Activated naive CD4-positive, alpha-beta T cell treated with anti-CD3 and anti-CD28 coated beads for 36 hours (primary cell): ENCODE data around the gene ASTN2. TPM values are rescaled to one million over a fixed set of nuclear protein-coding genes. Genes with fewer than 3 reads are reported as not detected.

Source experiments
- CTCF ChIA-PET: fragments of 350-600 bp; sonication (Branson Sonifier 250); formaldehyde crosslinking; loops from one replicate; lab custom pipeline; 2021; ENCODE audit warnings: antibody characterized with exemption; lab: Charles Lee
- DNase-seq: peaks from one replicate; pipeline ENCODE4 v3.0.0-alpha.2; 2020
- H3K27ac Mint-ChIP-seq: one replicate; pipeline ENCODE4 v1.8.0; 2021; ENCODE audit warnings: mild to moderate bottlenecking, mixed read lengths
- H3K27me3 Mint-ChIP-seq: one replicate; pipeline ENCODE4 v1.8.0; 2021; ENCODE audit warnings: low read depth, mixed read lengths
- H3K36me3 Mint-ChIP-seq: one replicate; pipeline ENCODE4 v1.8.0; 2021; ENCODE audit warnings: low read depth, mixed read lengths
- H3K4me1 Mint-ChIP-seq: one replicate; pipeline ENCODE4 v1.8.0; 2021; ENCODE audit warnings: low read depth, mixed read lengths
- H3K4me3 Mint-ChIP-seq: one replicate; pipeline ENCODE4 v1.8.0; 2021; ENCODE audit warnings: mild to moderate bottlenecking, moderate library complexity, mixed read lengths
- H3K9me3 Mint-ChIP-seq: one replicate; pipeline ENCODE4 v1.8.0; 2021; ENCODE audit warnings: mixed read lengths
- intact Hi-C: fragments of 100-400 bp; cut with micrococcal nuclease; formaldehyde crosslinking; loops from one replicate; pipeline ENCODE4 v1.15.1; 2023
- total RNA-seq, 2 experiments: library from RNA; stranded (reverse); gene quantifications; one replicate each; pipeline ENCODE4 v1.2.3, GENCODE V29; 2021

ASTN2 gene
- total RNA-seq, 2 experiments from 2014 or later: 6.0 to 6.6 TPM

GRCh38 chr9:116501871-116502270, 913.0 kb downstream of the ASTN2 start:
- H3K27me3 Mint-ChIP-seq: no peaks in the 10 kb centered on the region
- intact Hi-C loops: no loop called here
- no peak overlapping the region for H3K27ac Mint-ChIP-seq
- H3K4me3 Mint-ChIP-seq: no peak overlapping the region
- CTCF ChIA-PET: no interaction called here
- H3K4me1 Mint-ChIP-seq: no peaks in the 10 kb centered on the region
- DNase-seq: no peak
- no peaks in the 10 kb centered on the region for H3K9me3 Mint-ChIP-seq
- H3K36me3 Mint-ChIP-seq: peaks cover 5% of the 10 kb centered on the region

DNA sequence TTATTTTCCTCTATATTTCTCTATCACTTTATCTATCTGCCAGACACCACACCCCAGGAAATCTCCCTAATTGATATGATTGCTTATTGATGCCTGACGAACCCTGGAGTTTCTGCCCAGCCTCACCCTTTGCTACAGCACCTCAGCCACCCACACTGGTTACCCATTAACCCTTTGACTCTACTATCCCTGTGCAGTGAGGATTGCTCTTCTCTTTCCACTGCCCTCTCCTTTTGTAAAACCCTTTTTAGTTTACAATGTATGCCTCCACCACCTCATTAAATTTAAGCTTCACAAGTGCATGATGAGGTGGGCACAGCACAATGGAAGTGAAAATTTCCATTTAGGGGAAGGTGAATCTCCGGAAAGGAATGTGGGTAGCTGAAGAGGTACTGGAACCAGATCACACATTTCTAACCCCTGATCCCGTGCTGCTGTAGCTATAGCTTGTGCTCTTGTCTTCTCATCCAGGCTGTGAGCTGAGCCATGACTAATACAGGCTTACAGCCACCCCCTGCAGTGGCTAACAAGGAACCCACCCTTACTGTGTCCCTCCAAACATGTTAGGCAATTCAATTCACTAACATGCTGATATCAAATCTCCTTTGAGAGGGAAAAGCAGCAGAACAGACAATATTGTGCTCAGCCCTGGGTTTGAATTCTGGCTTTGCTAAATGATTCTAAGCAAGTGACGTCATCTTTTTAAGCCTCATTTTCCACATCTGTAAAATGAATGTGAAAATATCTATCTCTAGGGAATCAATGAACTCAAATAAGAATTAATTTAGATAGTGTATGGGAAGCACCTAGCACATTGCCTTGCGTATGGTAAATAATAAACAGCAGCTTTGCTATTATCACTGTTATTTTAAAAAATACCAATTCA, 914.6 kb downstream of the ASTN2 start:
- intact Hi-C loops: loop anchor here (5.0 to 10.0 kb wide), 2 partner anchors 335 to 908 kb away; no protein-coding TSS in a partner anchor
- no peaks in the 10 kb centered on the region for H3K9me3 Mint-ChIP-seq
- no peak overlapping the region for H3K4me3 Mint-ChIP-seq
- no peaks in the 10 kb centered on the region for H3K27me3 Mint-ChIP-seq
- DNase-seq: no peak
- H3K36me3 Mint-ChIP-seq: peaks cover 5% of the 10 kb centered on the region
- H3K4me1 Mint-ChIP-seq: no peaks in the 10 kb centered on the region
- CTCF ChIA-PET: no interaction called here
- H3K27ac Mint-ChIP-seq: no peak overlapping the region

GRCh38 chr9:116499434-116499833, 915.4 kb downstream of the ASTN2 start:
- intact Hi-C loops: loop anchor here (5.0 to 10.0 kb wide), 2 partner anchors 335 to 907 kb away; no protein-coding TSS in a partner anchor
- Mint-ChIP-seq H3K4me1 (no peaks in the 10 kb centered on the region), H3K36me3 (peaks cover 5% of the 10 kb centered on the region), H3K4me3 (no peak overlapping the region), H3K27ac (no peak overlapping the region), H3K9me3 (no peaks in the 10 kb centered on the region), H3K27me3 (no peaks in the 10 kb centered on the region)
- DNase-seq: no peak
- CTCF ChIA-PET: no interaction called here

- Mint-ChIP-seq H3K4me3 (no peak overlapping the region), H3K27ac (no peak overlapping the region), H3K27me3 (no peaks in the 10 kb centered on the region), H3K4me1 (no peaks in the 10 kb centered on the region), H3K36me3 (peaks cover 5% of the 10 kb centered on the region), H3K9me3 (no peaks in the 10 kb centered on the region)
- CTCF ChIA-PET: no interaction called here
- intact Hi-C loops: loop anchor here (5.0 to 10.0 kb wide), 2 partner anchors 332 to 905 kb away; no protein-coding TSS in a partner anchor
- DNase-seq: no peak
Observed at GRCh38 chr9:116497095-116497890, 917.6 kb downstream of the ASTN2 start.

- no peaks in the 10 kb centered on the region for H3K9me3 Mint-ChIP-seq
- no peak for DNase-seq
- no peaks in the 10 kb centered on the region for H3K27me3 Mint-ChIP-seq
- no peak overlapping the region for H3K4me3 Mint-ChIP-seq
- H3K36me3 Mint-ChIP-seq: no peaks in the 10 kb centered on the region
- intact Hi-C loops: loop anchor here (5.0 to 10.0 kb wide), 2 partner anchors 331 to 904 kb away; no protein-coding TSS in a partner anchor
- H3K27ac Mint-ChIP-seq: no peak overlapping the region
- CTCF ChIA-PET: interaction anchor here (1.6 kb wide), 1 partner anchor 9 kb away, joined by 4 read pairs; no protein-coding TSS in a partner anchor
- no peaks in the 10 kb centered on the region for H3K4me1 Mint-ChIP-seq
Observed at GRCh38 chr9:116496167-116496566, 918.7 kb downstream of the ASTN2 start.

DNA sequence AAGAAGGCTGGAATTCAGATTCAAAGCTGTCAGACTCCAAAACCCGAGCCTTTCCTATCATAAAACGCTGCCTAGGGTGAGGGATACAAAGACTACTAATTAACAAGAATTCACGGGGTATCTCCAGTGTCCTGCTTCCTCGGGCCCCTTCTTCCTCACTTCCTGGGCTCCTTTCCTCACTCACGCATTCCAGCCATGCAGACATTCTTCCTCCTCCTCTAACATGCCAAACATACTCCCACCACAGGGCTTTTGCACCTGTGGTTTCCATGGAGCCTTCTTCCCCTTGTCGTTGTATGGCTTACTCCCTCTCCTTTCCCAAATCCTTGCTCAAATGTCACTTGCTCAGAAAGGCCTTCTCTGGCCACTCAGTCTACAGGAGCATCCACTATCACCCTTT, 919.1 kb downstream of the ASTN2 start:
- no peak for DNase-seq
- no peaks in the 10 kb centered on the region for H3K4me1 Mint-ChIP-seq
- CTCF ChIA-PET: interaction anchor here (0.9 to 1.6 kb wide), 4 partner anchors 9 to 347 kb away, joined by 3 to 6 read pairs (median 4); no protein-coding TSS in a partner anchor
- H3K4me3 Mint-ChIP-seq: no peak overlapping the region
- H3K36me3 Mint-ChIP-seq: no peaks in the 10 kb centered on the region
- H3K27me3 Mint-ChIP-seq: no peaks in the 10 kb centered on the region
- no peak overlapping the region for H3K27ac Mint-ChIP-seq
- intact Hi-C loops: loop anchor here (1.0 to 10.0 kb wide), 3 partner anchors 152 to 903 kb away; no protein-coding TSS in a partner anchor
- no peaks in the 10 kb centered on the region for H3K9me3 Mint-ChIP-seq

- CTCF ChIA-PET: interaction anchor here (0.9 to 1.6 kb wide), 5 partner anchors 8 to 1831 kb away, joined by 3 to 6 read pairs (median 3); no protein-coding TSS in a partner anchor
- Mint-ChIP-seq H3K4me3 (no peak overlapping the region), H3K36me3 (peaks cover 3% of the 10 kb centered on the region), H3K9me3 (peaks cover 3% of the 10 kb centered on the region), H3K27ac (no peak overlapping the region), H3K4me1 (no peaks in the 10 kb centered on the region), H3K27me3 (no peaks in the 10 kb centered on the region)
- intact Hi-C loops: loop anchor here (1.0 to 10.0 kb wide), 3 partner anchors 152 to 903 kb away; no protein-coding TSS in a partner anchor
- peak; percentile 58 for DNase-seq
Observed at GRCh38 chr9:116494815-116495634, 919.8 kb downstream of the ASTN2 start.

DNA sequence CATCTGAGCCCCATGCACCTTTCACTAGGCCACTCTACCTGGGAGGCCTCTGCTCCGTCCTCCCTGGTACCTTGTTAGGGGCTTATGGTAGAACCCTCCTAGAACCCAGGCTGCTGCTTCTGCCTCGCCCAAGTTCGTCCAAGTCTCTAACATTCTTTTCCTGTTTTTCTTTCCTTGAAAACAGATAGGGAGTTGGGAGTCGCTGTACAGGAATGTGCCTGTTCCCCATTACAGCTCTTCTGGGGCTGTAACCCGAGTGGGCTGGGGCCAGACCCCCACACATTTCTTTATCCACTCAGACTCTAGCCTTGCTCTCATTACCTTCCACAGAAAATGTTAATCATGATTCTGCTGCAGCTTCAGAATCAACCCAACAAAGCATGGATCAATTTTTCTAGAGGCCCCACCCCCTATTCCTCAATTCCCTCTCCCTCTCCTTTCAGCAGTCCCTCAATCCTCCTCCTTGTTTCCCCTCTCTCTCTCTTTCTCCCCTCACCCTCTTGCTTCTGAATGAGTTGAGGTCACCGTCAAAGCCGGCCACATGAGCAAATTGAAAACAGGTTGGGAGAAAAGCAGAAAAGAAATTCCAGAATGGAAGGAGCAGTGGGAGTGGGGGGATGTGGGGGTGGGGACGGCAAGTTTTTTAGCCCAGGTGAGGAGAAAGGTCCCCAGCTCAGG, 921.5 kb downstream of the ASTN2 start:
- no peaks in the 10 kb centered on the region for H3K4me1 Mint-ChIP-seq
- no peak for DNase-seq

DNA sequence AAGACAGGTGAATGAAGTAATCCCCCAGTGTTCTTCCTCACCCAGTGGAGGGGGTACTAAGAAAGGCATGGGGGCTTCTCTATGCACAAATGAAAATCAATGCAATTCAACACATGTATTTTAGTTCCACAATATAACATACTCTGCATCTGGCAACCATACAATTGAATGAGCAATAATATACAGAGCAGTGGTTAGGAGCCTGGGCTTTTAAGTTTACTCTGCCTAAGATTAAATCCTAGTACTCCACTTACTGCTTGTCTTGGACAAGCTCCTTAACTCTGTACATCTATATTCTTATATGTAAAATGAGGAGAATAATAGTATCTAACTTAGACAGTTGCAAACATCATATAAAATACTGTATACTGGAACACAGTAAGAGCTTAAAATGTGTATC, 923.2 kb downstream of the ASTN2 start:
- intact Hi-C loops: loop anchor here (10.0 kb wide), 1 partner anchor 327 kb away; no protein-coding TSS in a partner anchor
- CTCF ChIA-PET: interaction anchor here (0.6 to 1.1 kb wide), 2 partner anchors 170 to 270 kb away, joined by 4 read pairs; no protein-coding TSS in a partner anchor

More for the DNA sequence above, 921.5 kb downstream of the ASTN2 start:
- CTCF ChIA-PET: no interaction called here
- H3K9me3 Mint-ChIP-seq: peaks cover 3% of the 10 kb centered on the region
- intact Hi-C loops: loop anchor here (10.0 kb wide), 1 partner anchor 329 kb away; no protein-coding TSS in a partner anchor
- H3K27ac Mint-ChIP-seq: no peak overlapping the region
- H3K4me3 Mint-ChIP-seq: no peak overlapping the region
- H3K27me3 Mint-ChIP-seq: no peaks in the 10 kb centered on the region
- peaks cover 3% of the 10 kb centered on the region for H3K36me3 Mint-ChIP-seq

GRCh38 chr9:116491219-116491618, 923.6 kb downstream of the ASTN2 start:
- intact Hi-C loops: loop anchor here (10.0 kb wide), 1 partner anchor 326 kb away; no protein-coding TSS in a partner anchor
- Mint-ChIP-seq H3K4me3 (no peak overlapping the region), H3K27me3 (no peaks in the 10 kb centered on the region), H3K36me3 (peaks cover 3% of the 10 kb centered on the region), H3K4me1 (no peaks in the 10 kb centered on the region), H3K9me3 (peaks cover 3% of the 10 kb centered on the region), H3K27ac (no peak overlapping the region)
- CTCF ChIA-PET: interaction anchor here (0.6 to 1.1 kb wide), 2 partner anchors 170 to 269 kb away, joined by 4 read pairs; no protein-coding TSS in a partner anchor
- no peak for DNase-seq

More for the DNA sequence above, 923.2 kb downstream of the ASTN2 start:
- no peak for DNase-seq
- Mint-ChIP-seq H3K27me3 (no peaks in the 10 kb centered on the region), H3K4me3 (no peak overlapping the region), H3K36me3 (peaks cover 3% of the 10 kb centered on the region), H3K9me3 (peaks cover 3% of the 10 kb centered on the region), H3K4me1 (no peaks in the 10 kb centered on the region), H3K27ac (no peak overlapping the region)

DNA sequence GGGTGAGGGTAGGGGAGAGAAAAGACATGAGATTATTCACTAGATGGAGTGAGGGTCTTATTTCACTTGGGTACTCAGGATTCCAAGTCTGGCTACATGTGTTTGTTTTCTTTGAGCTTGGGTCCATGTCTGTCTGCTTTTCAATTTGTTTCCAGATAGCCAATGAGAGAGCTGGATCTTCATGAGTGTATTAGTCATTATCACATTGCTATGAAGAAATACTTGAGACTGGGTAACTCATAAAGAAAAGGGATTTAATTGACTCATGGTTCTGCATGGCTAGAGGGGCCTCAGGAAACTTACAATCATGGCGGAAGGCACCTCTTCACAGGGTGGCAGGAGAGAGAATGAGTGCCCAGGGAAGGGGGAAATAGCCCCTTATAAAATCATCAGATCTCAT, 924.5 kb downstream of the ASTN2 start:
- no peak overlapping the region for H3K4me3 Mint-ChIP-seq
- peaks cover 3% of the 10 kb centered on the region for H3K36me3 Mint-ChIP-seq
- no peaks in the 10 kb centered on the region for H3K27me3 Mint-ChIP-seq
- intact Hi-C loops: loop anchor here (10.0 kb wide), 1 partner anchor 326 kb away; no protein-coding TSS in a partner anchor
- H3K9me3 Mint-ChIP-seq: peaks cover 3% of the 10 kb centered on the region
- no peaks in the 10 kb centered on the region for H3K4me1 Mint-ChIP-seq
- no peak overlapping the region for H3K27ac Mint-ChIP-seq
- no peak for DNase-seq
- CTCF ChIA-PET: no interaction called here
